ENCODE results near the gene CCR5AS.

The CCR5AS gene

DNA sequence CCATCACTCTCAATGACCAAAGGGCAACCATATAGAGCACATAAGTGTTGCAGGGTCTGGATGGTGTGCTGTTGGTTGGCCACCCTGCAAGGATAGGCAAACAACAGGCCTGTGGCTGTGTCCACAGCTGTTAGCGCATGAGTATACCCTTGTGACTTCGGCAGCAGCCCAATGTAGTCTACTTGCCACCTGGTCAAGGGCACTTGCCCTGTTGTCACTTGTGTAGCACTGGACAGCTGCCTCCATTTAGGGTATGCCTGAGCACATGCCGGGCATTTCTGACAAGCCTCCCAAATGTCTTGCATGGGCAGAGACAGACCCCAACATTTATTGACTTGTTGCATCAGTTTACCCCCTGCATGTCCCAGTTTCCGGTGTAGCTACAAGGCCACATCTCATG, 12.9 kb upstream of the CCR5AS start:
- Histone ChIP-seq H3K27ac (no peak overlapping the region), H3K9me3 (no peaks in the 10 kb centered on the region), H3K27me3 (no peaks in the 10 kb centered on the region), H3K4me3 (no peak overlapping the region), H3K4me1 (peaks cover 0 to 18% (median 12%) of the 10 kb centered on the region in 12 donors), H3K36me3 (no peaks in the 10 kb centered on the region)
- intact Hi-C loops (cut with DNase I): loop anchor here in 5 of 10 donors (10.0 kb wide), 3 partner anchors 45 to 335 kb away; partner anchors contain the start of gene CCR5 (in 1 of the 5)
- TF ChIP-seq, protein P1, sequence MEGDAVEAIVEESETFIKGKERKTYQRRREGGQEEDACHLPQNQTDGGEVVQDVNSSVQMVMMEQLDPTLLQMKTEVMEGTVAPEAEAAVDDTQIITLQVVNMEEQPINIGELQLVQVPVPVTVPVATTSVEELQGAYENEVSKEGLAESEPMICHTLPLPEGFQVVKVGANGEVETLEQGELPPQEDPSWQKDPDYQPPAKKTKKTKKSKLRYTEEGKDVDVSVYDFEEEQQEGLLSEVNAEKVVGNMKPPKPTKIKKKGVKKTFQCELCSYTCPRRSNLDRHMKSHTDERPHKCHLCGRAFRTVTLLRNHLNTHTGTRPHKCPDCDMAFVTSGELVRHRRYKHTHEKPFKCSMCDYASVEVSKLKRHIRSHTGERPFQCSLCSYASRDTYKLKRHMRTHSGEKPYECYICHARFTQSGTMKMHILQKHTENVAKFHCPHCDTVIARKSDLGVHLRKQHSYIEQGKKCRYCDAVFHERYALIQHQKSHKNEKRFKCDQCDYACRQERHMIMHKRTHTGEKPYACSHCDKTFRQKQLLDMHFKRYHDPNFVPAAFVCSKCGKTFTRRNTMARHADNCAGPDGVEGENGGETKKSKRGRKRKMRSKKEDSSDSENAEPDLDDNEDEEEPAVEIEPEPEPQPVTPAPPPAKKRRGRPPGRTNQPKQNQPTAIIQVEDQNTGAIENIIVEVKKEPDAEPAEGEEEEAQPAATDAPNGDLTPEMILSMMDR (IDR thresholded peaks at IDR 0.05): no peak
- DNase-seq: no peak
- ATAC-seq: no peak
- 88 to 98% (median 95%) methylated on average over 3 to 4 of the region's 4 CpGs for WGBS, 4 donors

DNA sequence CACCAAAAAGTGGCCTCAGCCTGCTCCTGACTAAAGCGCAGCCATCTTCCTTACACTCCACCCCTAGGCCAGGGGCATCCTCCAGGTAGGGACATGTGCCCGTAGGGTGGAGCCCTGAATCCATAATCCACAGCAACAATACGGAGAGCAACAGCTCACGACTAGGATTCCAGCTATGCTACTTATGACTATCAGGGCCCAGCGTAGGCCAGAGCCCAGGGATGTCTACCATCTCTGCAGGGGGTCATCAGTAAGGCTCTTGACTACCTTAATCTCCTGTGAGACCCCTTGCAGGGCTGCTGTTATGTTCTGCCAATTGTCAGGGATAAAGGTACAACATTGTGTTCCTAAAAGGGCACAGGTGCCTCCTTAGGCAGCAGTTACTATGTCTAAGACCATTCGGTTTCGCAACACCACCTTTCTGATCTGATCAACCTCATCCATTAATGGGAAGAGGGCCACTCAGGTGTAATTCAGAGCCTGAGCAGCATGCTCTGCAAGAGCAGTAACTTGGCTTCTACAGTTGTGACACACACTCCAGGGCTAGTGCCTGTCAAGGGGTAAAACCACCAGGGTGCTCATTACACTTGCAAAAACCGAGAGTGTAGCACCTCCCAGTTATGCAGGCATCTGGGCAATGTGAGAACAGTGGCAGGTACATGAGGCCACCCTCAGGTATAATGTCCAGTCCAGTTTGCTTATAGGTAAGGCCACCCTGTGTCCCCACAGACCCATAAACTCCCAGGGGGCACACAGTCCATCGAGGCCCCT, 11.2 kb upstream of the CCR5AS start:
- H3K27ac ChIP-seq: no peak overlapping the region
- DNase-seq: no peak
- no peak for ATAC-seq
- intact Hi-C loops (cut with DNase I): no loop called here
- no peaks in the 10 kb centered on the region for H3K27me3 ChIP-seq
- H3K36me3 ChIP-seq: no peaks in the 10 kb centered on the region
- WGBS, 4 donors: 81 to 84% (median 83%) methylated on average over 9 of the region's 9 CpGs
- no peaks in the 10 kb centered on the region for H3K9me3 ChIP-seq
- no peak overlapping the region for H3K4me3 ChIP-seq
- no peak for TF ChIP-seq POLR2A (IDR thresholded peaks at IDR 0.05)
- TF ChIP-seq, protein P1 (IDR thresholded peaks at IDR 0.05): no peak
- H3K4me1 ChIP-seq: peaks cover 0 to 27% (median 19%) of the 10 kb centered on the region in 12 donors

DNA sequence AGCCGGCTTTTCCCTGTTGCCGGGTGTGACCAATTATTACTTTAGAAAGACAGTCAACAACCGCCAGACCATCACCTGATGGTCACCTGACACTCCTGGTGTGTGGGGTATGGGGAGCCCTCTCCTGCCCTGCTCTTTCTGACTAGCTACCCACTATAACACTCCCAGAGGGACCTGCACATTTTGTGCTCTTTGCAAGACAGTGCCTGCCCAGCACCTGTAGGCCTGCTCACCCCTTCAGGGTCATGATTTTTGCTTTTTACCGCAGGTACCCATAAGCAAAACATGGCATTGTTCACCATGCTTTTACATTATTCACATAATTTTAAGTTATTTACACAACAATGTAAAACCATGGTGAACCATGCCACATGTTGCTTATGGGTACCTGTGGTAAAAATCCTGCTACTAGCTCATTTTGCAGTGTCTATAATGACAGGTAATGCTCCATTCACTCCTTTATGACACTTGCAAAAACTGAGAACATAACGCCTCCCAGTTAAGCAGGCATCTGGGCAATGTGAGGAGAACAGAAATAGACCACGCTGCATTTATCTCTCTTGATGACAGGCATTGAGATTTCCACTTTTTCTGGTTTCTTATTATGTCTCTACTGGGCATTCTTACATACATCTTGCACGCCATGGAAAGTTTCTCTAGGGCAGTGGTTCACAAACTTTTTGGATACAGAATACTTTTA, 10.1 kb upstream of the CCR5AS start:
- peaks cover 0 to 38% (median 27%) of the 10 kb centered on the region in 12 donors for H3K4me1 ChIP-seq
- ATAC-seq (peak; percentile 51 to 57 (median 52)), DNase-seq (no peak)
- intact Hi-C loops (cut with DNase I): no loop called here
- H3K36me3 ChIP-seq: no peaks in the 10 kb centered on the region
- peak overlapping the region in 1 of 12 donors; percentile 13 for H3K27ac ChIP-seq
- H3K4me3 ChIP-seq: no peak overlapping the region
- WGBS, 4 donors: 39 to 63% (median 54%) methylated on average over 7 of the region's 7 CpGs
- no peaks in the 10 kb centered on the region for H3K27me3 ChIP-seq
- no peaks in the 10 kb centered on the region for H3K9me3 ChIP-seq
- TF ChIP-seq, protein P1 (IDR thresholded peaks at IDR 0.05): no peak
- no peak for TF ChIP-seq POLR2A (IDR thresholded peaks at IDR 0.05)

DNA sequence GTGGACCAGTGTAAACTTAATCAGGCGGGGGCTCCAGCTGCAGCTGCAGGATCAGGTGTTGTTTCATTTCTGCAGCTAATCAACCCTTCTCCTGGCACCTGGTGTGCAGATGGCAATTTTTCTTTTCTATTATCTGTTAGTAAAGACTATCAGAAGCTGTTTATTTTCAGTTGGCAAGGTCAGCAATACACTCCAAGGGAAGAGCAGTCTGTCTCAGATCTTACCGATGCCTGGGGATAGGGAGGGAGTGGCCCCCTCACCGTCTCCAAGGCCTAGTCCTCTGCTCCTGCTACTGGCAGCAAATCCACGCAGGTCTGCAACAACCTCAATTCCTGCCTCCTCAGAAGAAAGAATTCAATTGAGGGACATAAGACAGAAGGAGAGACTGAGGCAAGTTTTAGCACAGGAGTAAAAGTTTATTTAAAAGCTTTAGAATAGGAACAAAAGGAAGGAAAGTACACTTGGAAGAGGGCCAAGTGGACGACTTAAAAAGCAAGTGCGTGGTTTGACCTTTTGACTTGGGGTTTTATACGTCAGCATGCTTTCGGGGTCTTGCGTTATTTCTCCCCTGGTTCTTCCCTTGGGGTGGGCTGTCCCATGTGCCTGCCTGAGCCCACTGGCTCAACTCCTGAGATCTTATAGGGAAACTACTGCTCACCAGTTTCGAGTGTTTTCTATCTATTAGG, 9.4 kb upstream of the CCR5AS start:
- DNase-seq: no peak
- Histone ChIP-seq H3K27me3 (no peaks in the 10 kb centered on the region), H3K9me3 (no peaks in the 10 kb centered on the region), H3K4me3 (no peak overlapping the region), H3K4me1 (peaks cover 0 to 43% (median 27%) of the 10 kb centered on the region in 12 donors), H3K36me3 (no peaks in the 10 kb centered on the region), H3K27ac (peak overlapping the region in 1 of 12 donors; percentile 13)
- TF ChIP-seq, protein P1 (IDR thresholded peaks at IDR 0.05): no peak
- TF ChIP-seq POLR2A (IDR thresholded peaks at IDR 0.05): no peak
- intact Hi-C loops (cut with DNase I): no loop called here
- peak in 1 of 4 donors; percentile 37 for ATAC-seq
- WGBS, 4 donors: 39 to 44% (median 41%) methylated on average over 10 of the region's 10 CpGs
